Skeletal muscle cell (primary cell): ENCODE results near the gene ZSCAN29.
"Not testable (repeated sequence)": the region's sequence is repeated elsewhere in the genome, so short reads cannot be mapped to it uniquely, and the experiment has no call there.

Source experiments
- DNase-seq: peaks from one replicate; pipeline ENCODE4 v3.0.0-alpha.2; 2010; ENCODE audit warnings: low read depth
- H3K4me3 ChIP-seq: 2 replicates; pipeline ENCODE4 v1.5.1; 2011; ENCODE audit warnings: low read depth, mild to moderate bottlenecking, control low read depth, low read length, moderate library complexity

Gene ZSCAN29

GRCh38 chr15:43370975-43371974 is at the start of gene ZSCAN29, which contains the start of gene TUBGCP4:
ZSCAN29 (minus strand) TSS chr15:43371043; CDS start chr15:43369913, 1,130 bp downstream.
TUBGCP4 (plus strand) TSS chr15:43371101; CDS start chr15:43371355, 254 bp downstream.
- DNase-seq, result no peak

GRCh38 chr15:43420435-43420834 is 49.6 kb upstream of the ZSCAN29 start:
- no peak for DNase-seq
- H3K4me3 ChIP-seq, result no peak overlapping the region

More at GRCh38 chr15:43370975-43371974, at the start of gene ZSCAN29, which contains the start of gene TUBGCP4:
- H3K4me3 ChIP-seq, result peak within 1 kb of the TSS; percentile 77

DNA sequence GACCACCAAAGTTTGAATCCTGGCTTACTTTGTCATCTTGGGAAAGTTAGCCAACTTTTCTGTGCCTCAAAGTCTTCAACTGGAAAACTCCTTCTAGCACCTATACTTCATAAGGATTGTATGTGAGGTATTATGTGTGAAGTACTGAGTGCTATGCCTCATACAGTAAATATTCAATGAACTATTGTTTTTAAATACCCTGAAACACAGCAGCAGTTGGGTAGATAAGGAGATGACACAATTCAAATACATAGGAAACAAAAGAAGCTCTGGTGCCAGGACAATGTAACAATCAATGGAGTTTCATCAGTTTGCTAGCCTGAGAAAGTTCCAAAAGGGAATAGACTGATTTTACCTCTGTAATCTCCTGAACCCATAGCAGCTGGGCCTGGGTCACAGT is 43.4 kb upstream of the ZSCAN29 start:
- no peak for DNase-seq
- H3K4me3 ChIP-seq, result no peak overlapping the region

- no peak for DNase-seq
- H3K4me3 ChIP-seq, result no peak overlapping the region
Observed at GRCh38 chr15:43412096-43412495, 41.3 kb upstream of the ZSCAN29 start.

- no peak overlapping the region for H3K4me3 ChIP-seq
- DNase-seq, result no peak
Observed at GRCh38 chr15:43410572-43411214, 39.9 kb upstream of the ZSCAN29 start.

DNA sequence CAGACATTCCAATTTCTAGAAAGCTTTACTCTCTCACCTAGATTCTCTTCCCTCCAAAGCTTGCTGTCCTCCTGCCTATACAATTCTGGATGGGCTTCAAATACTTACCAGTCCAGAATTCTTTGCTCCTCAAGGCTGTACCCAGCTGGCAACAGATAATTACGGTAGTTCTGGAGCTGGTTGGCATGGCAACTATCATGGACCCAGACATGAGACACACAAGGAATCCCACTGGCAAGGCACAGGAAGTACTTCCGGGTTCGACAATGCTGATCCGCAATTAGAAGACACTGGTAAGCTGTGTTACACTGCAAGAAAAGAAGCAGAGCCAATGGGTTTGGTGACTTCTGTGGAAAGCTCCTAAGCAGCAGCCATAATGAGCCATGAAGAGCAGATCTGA is 37.9 kb upstream of the ZSCAN29 start:
- no peak for DNase-seq
- H3K4me3 ChIP-seq, result no peak overlapping the region

DNA sequence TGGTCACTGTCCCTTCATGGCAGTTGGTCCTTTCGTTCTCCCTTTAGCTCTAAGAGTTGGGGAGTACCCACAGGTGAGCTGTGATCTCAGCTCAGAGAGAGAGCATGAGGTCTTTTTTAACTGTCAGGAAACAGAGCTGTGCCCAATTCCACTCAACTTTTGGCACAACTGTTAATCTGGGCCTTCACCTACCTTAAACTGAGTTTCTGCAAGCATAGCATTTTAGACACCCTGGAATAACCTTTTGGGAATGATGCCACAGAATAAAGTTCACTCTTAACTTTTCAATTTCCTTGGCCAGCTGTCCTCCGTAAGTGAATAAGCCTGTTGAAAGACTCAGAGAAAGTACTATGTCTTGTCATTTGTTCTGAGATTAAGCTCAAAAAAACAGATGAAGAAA is 36.0 kb upstream of the ZSCAN29 start:
- H3K4me3 ChIP-seq, result no peak overlapping the region
- DNase-seq, result no peak

- DNase-seq, result no peak
- no peak overlapping the region for H3K4me3 ChIP-seq
Observed at GRCh38 chr15:43406189-43406588, 35.3 kb upstream of the ZSCAN29 start.

- no peak overlapping the region for H3K4me3 ChIP-seq
- no peak for DNase-seq
Observed at GRCh38 chr15:43404130-43404529, 33.3 kb upstream of the ZSCAN29 start.

- no peak for DNase-seq
- no peak overlapping the region for H3K4me3 ChIP-seq
Observed at GRCh38 chr15:43403616-43404015, 32.8 kb upstream of the ZSCAN29 start.

DNA sequence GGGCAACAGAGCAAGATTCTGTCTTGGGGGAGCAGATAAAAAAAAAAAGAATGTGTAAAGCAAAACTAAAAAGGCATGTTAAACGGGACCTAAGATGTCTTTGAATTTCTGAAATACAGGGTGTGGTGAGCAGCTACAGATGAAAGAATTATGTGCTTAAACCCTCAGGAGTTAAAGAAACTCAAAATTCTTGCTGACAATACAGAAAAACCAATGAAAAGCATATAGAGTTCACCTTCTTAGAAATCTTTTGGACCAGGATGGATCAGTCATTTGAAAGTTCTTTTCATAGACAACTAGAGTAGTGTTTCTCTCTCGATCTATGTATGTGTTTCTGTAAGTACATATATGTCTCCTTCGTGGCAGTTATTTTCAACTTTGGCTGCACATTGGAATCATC is 31.4 kb upstream of the ZSCAN29 start:
- no peak for DNase-seq
- no peak overlapping the region for H3K4me3 ChIP-seq

- H3K4me3 ChIP-seq, DNase-seq: not testable (repeated sequence)
Observed at GRCh38 chr15:43393592-43393991, 22.7 kb upstream of the ZSCAN29 start.

DNA sequence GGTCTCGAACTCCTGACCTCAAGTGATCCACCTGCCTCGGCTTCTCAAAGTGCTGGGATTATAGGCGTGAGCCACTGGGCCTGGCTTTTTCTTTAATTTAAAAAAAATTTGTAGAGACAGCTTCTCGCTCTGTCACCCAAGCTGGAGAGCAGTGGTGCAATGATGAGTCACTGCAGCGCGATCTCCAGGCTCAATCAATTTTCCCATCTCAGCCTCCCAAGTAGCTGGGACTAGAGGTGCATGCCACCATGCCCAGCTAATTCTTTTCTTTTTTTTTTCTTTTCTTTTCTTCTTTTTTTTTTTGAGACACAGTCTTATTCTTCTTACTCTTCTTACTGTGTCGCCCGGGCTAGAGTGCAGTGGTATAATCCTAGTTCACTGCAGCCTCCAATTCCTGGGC is 19.9 kb upstream of the ZSCAN29 start:
- H3K4me3 ChIP-seq, result no peak overlapping the region
- DNase-seq, result no peak

DNA sequence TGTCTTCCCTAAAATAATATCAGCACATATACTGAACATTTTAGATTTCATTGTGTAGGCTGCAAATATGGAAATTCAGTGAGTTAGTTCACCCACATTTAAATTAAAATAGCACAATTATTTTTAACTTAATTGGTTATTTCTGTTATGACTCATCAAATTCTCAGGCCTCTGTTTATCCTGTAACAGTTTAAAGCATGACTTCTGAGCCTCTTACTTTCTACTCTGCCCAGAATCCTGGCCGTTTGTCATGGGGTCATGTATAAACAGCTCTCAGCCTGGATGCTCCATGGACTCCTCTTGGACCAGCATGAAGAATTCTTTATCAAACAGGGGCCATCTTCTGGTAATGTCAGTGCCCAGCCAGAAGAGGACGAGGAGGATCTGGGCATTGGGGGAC is 12.2 kb upstream of the ZSCAN29 start:
- DNase-seq, result no peak
- H3K4me3 ChIP-seq, result no peak overlapping the region

- no peak overlapping the region for H3K4me3 ChIP-seq
- no peak for DNase-seq
Observed at GRCh38 chr15:43382310-43382709, 11.5 kb upstream of the ZSCAN29 start.

DNA sequence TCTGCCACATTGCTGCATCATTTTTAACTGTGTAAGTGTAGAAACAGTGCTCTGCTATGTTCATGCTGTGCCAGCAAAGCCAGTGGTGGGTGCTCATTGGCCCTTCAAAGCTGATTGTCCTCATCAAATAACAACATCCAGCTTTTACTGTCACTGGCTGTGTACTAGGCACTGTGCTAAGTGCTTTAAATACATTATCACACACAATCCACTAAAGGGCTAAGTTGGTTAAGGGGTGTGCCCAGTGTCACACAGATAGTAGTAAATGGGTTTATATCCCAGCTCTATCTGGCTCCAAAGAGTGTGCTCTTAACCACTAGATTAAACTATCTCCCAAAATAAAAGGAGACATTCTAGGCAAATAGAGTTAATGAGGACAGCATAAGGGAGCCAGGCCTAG is 7.8 kb upstream of the ZSCAN29 start:
- no peak overlapping the region for H3K4me3 ChIP-seq
- DNase-seq, result no peak

- no peak for DNase-seq
- no peak overlapping the region for H3K4me3 ChIP-seq
Observed at GRCh38 chr15:43376017-43376705, 5.3 kb upstream of the ZSCAN29 start.

GRCh38 chr15:43370310-43370974 is 401 bp downstream of the ZSCAN29 start:
- DNase-seq, result no peak

GRCh38 chr15:43361313-43361903 is 9.4 kb downstream of the ZSCAN29 start:
- no peak overlapping the region for H3K4me3 ChIP-seq
- no peak for DNase-seq

More at GRCh38 chr15:43370310-43370974, 401 bp downstream of the ZSCAN29 start:
- H3K4me3 ChIP-seq, result peak overlapping the region; percentile 77
